Loucy (cell line): ENCODE measurements around the gene RARRES1.
"Not testable (repeated sequence)": the region's sequence is repeated elsewhere in the genome, so short reads cannot be mapped to it uniquely, and the experiment has no call there.

ENCODE experiments used
- EZH2phosphoT487 ChIP-seq: fragments of 200-600 bp; IDR thresholded peaks from 2 replicates; pipeline ENCODE4 v1.6.1; 2018; ENCODE audit warnings: antibody characterized with exemption, mild to moderate bottlenecking, moderate library complexity, borderline replicate concordance
- TF ChIP-seq, protein P1 (sequence below): fragments of 200-600 bp; sonication (generic); conservative IDR thresholded peaks from 2 replicates; pipeline ENCODE4 v1.5.1; 2014; ENCODE audit warnings: mild to moderate bottlenecking, antibody characterized with exemption, low read length

DNA sequence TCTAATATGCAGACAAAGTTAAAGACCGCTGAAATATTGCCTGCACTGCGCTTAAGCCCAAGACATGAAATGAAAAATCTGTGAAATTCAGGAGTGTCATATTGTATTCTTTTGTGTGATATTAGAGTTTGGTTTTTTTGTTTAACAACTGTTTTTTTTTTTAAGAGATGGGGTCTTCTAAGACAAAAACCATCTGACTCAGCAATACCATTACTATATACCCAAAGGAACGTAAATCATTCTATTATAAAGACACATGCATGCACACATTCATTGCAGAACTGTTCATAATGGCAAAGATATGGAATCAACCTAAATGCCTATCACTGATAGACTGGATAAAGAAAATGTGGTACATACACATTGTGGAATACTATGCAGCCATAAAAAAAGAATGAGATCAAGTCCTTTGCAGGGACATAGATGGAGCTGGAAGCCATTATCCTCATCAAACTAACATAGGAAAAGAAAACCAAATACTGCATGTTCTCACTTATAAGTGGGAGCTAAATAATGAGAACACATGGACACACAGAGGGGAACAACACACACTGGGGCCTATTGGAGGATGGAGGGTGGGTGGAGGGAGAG is 38.3 kb downstream of the RARRES1 start:
- TF ChIP-seq, protein P1, sequence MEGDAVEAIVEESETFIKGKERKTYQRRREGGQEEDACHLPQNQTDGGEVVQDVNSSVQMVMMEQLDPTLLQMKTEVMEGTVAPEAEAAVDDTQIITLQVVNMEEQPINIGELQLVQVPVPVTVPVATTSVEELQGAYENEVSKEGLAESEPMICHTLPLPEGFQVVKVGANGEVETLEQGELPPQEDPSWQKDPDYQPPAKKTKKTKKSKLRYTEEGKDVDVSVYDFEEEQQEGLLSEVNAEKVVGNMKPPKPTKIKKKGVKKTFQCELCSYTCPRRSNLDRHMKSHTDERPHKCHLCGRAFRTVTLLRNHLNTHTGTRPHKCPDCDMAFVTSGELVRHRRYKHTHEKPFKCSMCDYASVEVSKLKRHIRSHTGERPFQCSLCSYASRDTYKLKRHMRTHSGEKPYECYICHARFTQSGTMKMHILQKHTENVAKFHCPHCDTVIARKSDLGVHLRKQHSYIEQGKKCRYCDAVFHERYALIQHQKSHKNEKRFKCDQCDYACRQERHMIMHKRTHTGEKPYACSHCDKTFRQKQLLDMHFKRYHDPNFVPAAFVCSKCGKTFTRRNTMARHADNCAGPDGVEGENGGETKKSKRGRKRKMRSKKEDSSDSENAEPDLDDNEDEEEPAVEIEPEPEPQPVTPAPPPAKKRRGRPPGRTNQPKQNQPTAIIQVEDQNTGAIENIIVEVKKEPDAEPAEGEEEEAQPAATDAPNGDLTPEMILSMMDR: not testable (repeated sequence)
- TF ChIP-seq EZH2phosphoT487: not testable (repeated sequence)
